Esophagus muscularis mucosa (tissue), 3 donors: ENCODE results near the gene C1orf35.

ENCODE experiments used
- CTCF ChIP-seq, 3 experiments: fragments of 200-600 bp in 2 of 3; fragments of 450-650 bp in 1 of 3; sonication (generic) in 2 of 3; IDR thresholded peaks; one replicate each; pipeline ENCODE4 v1.5.1; 2017 to 2019; ENCODE audit warnings: antibody characterized with exemption in 3 of 3, mild to moderate bottlenecking in 2 of 3, moderate library complexity in 1 of 3
- POLR2AphosphoS5 ChIP-seq, 2 donors: sonication (generic); formaldehyde crosslinking; IDR thresholded peaks; one replicate each; pipeline ENCODE4 v1.6.1; 2017; ENCODE audit warnings: antibody characterized with exemption in 2 of 2

GRCh38 chr1:228070851-228071250 lies 32.3 kb downstream of the C1orf35 start:
- TF ChIP-seq CTCF (IDR thresholded peaks at IDR 0.05) (no peak), POLR2AphosphoS5 (IDR thresholded peaks at IDR 0.05) (no peak)
